Esophagus squamous epithelium (tissue), 4 donors: ENCODE results near the gene MMS19.

Source experiments
- CTCF ChIP-seq, 6 experiments: fragments of 450-650 bp in 4 of 6; fragments of 200-600 bp in 2 of 6; sonication (generic) in 2 of 6; IDR thresholded peaks; one replicate each; pipeline ENCODE4 v1.5.1; 2016 to 2019; ENCODE audit warnings: antibody characterized with exemption in 6 of 6, mild to moderate bottlenecking in 4 of 6, moderate library complexity in 4 of 6
- POLR2A ChIP-seq, 4 donors: fragments of 450-650 bp; IDR thresholded peaks; one replicate each; pipeline ENCODE4 v1.6.1; 2017; ENCODE audit warnings: antibody characterized with exemption in 4 of 4, mild to moderate bottlenecking in 4 of 4, moderate library complexity in 3 of 4

GRCh38 chr10:97505152-97505551, 6.9 kb upstream of the MMS19 start:
- TF ChIP-seq CTCF (IDR thresholded peaks at IDR 0.05) (no peak), POLR2A (IDR thresholded peaks at IDR 0.05) (no peak)
